ENCODE results near the gene CTDP1. TPM values are rescaled to one million over a fixed set of nuclear protein-coding genes. Genes with fewer than 3 reads are reported as not detected.

CTDP1 gene
- total RNA-seq, 2 experiments from 2014 or later = 11.9 to 15.4 TPM

- Histone ChIP-seq H3K9me2 (ENCODE audit: insufficient read depth, low read length) (no peaks in the 10 kb centered on the region), H4K20me1 (ENCODE audit: insufficient read depth, low read length) (no peaks in the 10 kb centered on the region), H3K36me3 (ENCODE audit: insufficient read depth, low read length) (peaks cover 13% of the 10 kb centered on the region), H3K9me3 (ENCODE audit: low read length) (no peaks in the 10 kb centered on the region), H3K4me3 (ENCODE audit: low read depth, low read length, poor library complexity, severe bottlenecking) (no peak overlapping the region), H2AFZ (ENCODE audit: low read length) (no peak overlapping the region), H3K4me1 (ENCODE audit: insufficient read depth, low read length, poor library complexity, severe bottlenecking) (no peaks in the 10 kb centered on the region), H3K79me2 (ENCODE audit: insufficient read depth, low read depth, low read length) (no peaks in the 10 kb centered on the region), H3K27ac (ENCODE audit: low read depth, low read length, poor library complexity, severe bottlenecking) (no peak overlapping the region), H3K4me2 (ENCODE audit: low read length) (no peak overlapping the region)
- no TSS peak for BruUV-seq (replicated peaks)
- TF ChIP-seq EZH2phosphoT487 (IDR thresholded peaks at IDR 0.05; ENCODE audit: borderline replicate concordance, low read depth, low read length) = no peak
- TF ChIP-seq, protein P1, sequence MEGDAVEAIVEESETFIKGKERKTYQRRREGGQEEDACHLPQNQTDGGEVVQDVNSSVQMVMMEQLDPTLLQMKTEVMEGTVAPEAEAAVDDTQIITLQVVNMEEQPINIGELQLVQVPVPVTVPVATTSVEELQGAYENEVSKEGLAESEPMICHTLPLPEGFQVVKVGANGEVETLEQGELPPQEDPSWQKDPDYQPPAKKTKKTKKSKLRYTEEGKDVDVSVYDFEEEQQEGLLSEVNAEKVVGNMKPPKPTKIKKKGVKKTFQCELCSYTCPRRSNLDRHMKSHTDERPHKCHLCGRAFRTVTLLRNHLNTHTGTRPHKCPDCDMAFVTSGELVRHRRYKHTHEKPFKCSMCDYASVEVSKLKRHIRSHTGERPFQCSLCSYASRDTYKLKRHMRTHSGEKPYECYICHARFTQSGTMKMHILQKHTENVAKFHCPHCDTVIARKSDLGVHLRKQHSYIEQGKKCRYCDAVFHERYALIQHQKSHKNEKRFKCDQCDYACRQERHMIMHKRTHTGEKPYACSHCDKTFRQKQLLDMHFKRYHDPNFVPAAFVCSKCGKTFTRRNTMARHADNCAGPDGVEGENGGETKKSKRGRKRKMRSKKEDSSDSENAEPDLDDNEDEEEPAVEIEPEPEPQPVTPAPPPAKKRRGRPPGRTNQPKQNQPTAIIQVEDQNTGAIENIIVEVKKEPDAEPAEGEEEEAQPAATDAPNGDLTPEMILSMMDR (conservative IDR thresholded peaks at IDR 0.05; ENCODE audit: low read length) = no peak
- CTCF ChIA-PET (ENCODE audit: unreplicated experiment) = no interaction called here
- POLR2A ChIA-PET = no interaction called here
- no peak for DNase-seq (ENCODE audit: low spot score)
- intact Hi-C loops (cut with micrococcal nuclease; ENCODE audit: unreplicated experiment) = no loop called here
Measured at GRCh38 chr18:79724299-79725080, 44.9 kb downstream of the CTDP1 start.

GRCh38 chr18:79725486-79725885 is 45.9 kb downstream of the CTDP1 start:
- Histone ChIP-seq H3K4me1 (ENCODE audit: insufficient read depth, low read length, poor library complexity, severe bottlenecking) (no peaks in the 10 kb centered on the region), H3K4me2 (ENCODE audit: low read length) (no peak overlapping the region), H4K20me1 (ENCODE audit: insufficient read depth, low read length) (no peaks in the 10 kb centered on the region), H3K9me3 (ENCODE audit: low read length) (no peaks in the 10 kb centered on the region), H3K79me2 (ENCODE audit: insufficient read depth, low read depth, low read length) (no peaks in the 10 kb centered on the region), H3K4me3 (ENCODE audit: low read depth, low read length, poor library complexity, severe bottlenecking) (no peak overlapping the region), H3K36me3 (ENCODE audit: insufficient read depth, low read length) (peaks cover 18% of the 10 kb centered on the region), H3K9me2 (ENCODE audit: insufficient read depth, low read length) (no peaks in the 10 kb centered on the region), H2AFZ (ENCODE audit: low read length) (no peak overlapping the region), H3K27ac (ENCODE audit: low read depth, low read length, poor library complexity, severe bottlenecking) (no peak overlapping the region)
- intact Hi-C loops (cut with micrococcal nuclease; ENCODE audit: unreplicated experiment) = no loop called here
- TF ChIP-seq EZH2phosphoT487 (IDR thresholded peaks at IDR 0.05; ENCODE audit: borderline replicate concordance, low read depth, low read length) = no peak
- POLR2A ChIA-PET = no interaction called here
- BruUV-seq (replicated peaks) = no TSS peak
- CTCF ChIA-PET (ENCODE audit: unreplicated experiment) = no interaction called here
- no peak for DNase-seq (ENCODE audit: low spot score)

GRCh38 chr18:79726721-79727120 is 47.1 kb downstream of the CTDP1 start:
- ChIA-PET POLR2A (no interaction called here), CTCF (ENCODE audit: unreplicated experiment) (no interaction called here)
- H3K4me3 ChIP-seq (ENCODE audit: low read depth, low read length, poor library complexity, severe bottlenecking) = no peak overlapping the region
- no peak for DNase-seq (ENCODE audit: low spot score)
- H3K27ac ChIP-seq (ENCODE audit: low read depth, low read length, poor library complexity, severe bottlenecking) = no peak overlapping the region
- H3K79me2 ChIP-seq (ENCODE audit: insufficient read depth, low read depth, low read length) = no peaks in the 10 kb centered on the region
- H3K36me3 ChIP-seq (ENCODE audit: insufficient read depth, low read length) = peaks cover 30% of the 10 kb centered on the region
- no peak overlapping the region for H3K4me2 ChIP-seq (ENCODE audit: low read length)
- TF ChIP-seq, protein P1 (conservative IDR thresholded peaks at IDR 0.05; ENCODE audit: low read length) = no peak
- TF ChIP-seq EZH2phosphoT487 (IDR thresholded peaks at IDR 0.05; ENCODE audit: borderline replicate concordance, low read depth, low read length) = no peak
- no peaks in the 10 kb centered on the region for H4K20me1 ChIP-seq (ENCODE audit: insufficient read depth, low read length)
- BruUV-seq (replicated peaks) = no TSS peak
- H3K9me3 ChIP-seq (ENCODE audit: low read length) = no peaks in the 10 kb centered on the region
- no peak overlapping the region for H2AFZ ChIP-seq (ENCODE audit: low read length)
- H3K9me2 ChIP-seq (ENCODE audit: insufficient read depth, low read length) = no peaks in the 10 kb centered on the region
- intact Hi-C loops (cut with micrococcal nuclease; ENCODE audit: unreplicated experiment) = no loop called here
- H3K4me1 ChIP-seq (ENCODE audit: insufficient read depth, low read length, poor library complexity, severe bottlenecking) = no peaks in the 10 kb centered on the region
